NCI-H2196 treated with DMSO at 0.1 percent for 48 hours (cell line): ENCODE results near the gene ASB3.
"Not testable (repeated sequence)": the region's sequence is repeated elsewhere in the genome, so short reads cannot be mapped to it uniquely, and the experiment has no call there.

ENCODE experiments used
- DNase-seq: peaks from one replicate; lab custom pipeline; 2025; ENCODE audit not compliant: unreplicated experiment; lab: John Stamatoyannopoulos, UW

ASB3 gene

GRCh38 chr2:53660886-53661285, 125.9 kb downstream of the ASB3 start:
- no peak for DNase-seq

DNA sequence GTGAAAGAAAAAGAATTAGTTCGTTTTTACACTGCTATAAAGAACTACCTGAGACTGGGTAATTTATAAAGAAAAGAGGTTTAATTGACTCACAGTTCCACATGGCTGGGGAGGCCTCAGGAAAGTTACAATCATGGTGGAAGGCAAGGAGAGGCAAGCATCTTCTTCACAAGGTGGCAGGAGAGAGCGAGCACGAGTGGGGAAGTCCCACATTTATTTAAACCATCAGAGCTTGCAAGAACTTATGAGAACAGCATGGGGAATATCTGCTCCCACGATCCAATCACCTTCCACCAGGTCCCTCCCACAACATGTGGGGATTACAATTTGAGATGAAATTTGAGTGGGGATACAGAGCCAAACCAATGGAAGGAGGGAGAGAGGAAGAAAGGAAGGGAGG, 128.3 kb downstream of the ASB3 start:
- not testable (repeated sequence) for DNase-seq

GRCh38 chr2:53655256-53655655, 131.5 kb downstream of the ASB3 start:
- DNase-seq, result no peak

GRCh38 chr2:53654396-53654795, 132.4 kb downstream of the ASB3 start:
- DNase-seq, result no peak

DNA sequence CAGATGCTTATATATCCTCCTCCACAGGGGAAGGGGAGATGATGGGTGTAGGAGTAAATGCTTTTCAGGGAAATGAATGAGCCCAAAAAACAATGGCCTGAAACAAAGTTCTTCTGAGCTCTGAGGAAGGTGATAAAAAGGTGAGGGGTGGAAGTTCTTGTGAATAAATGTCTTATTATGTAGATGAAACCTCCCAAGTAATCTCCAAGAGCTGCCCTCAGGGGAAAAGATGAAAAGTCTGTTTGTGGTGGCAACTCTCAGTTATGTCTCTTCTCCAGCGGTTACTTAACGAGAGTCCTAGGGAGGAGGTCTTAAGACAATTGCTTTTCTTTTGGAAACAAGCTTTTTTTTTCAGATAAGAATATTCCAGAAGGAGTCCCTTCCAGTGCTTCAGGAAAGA, 134.6 kb downstream of the ASB3 start:
- no peak for DNase-seq

GRCh38 chr2:53646788-53647187, 140.0 kb downstream of the ASB3 start:
- DNase-seq, result no peak

GRCh38 chr2:53641290-53641689, 145.5 kb downstream of the ASB3 start:
- DNase-seq, result no peak

DNA sequence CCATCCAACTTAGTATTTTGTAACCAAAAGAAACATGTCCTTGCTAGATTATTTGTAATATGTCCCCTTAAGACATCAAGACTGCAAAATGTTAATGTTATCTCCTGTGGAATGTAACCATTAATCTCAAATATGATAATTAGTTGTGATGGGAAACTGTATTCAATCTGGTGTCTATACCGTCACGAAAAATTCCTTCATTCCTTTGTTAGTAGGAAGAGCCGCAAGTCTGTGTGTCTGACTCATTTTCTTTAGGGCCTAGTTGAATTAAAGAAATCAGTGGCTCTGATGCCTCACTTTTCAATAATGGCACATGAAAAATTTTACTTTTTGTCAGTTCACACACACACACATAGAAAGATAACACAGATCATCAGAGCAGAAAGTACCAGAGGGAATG, 146.3 kb downstream of the ASB3 start:
- no peak for DNase-seq

DNA sequence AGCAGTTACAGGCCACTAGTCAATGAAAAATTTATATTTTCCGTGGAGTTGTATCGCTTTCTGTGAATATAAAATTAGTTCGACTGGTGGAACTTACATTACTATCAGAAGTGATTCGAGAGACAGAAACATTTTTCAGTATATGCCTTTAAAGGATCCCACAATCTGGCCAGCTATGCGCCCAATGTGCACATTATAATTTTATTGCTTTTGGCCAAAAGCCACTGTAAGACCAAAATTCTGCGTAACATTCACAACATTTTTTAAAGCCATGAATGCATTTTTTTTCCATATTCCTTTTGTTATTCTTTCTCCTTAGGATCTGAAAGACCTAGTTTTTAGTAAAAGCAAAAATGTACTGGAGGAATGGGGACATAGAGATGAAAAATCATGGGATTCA, 150.2 kb downstream of the ASB3 start:
- no peak for DNase-seq

DNA sequence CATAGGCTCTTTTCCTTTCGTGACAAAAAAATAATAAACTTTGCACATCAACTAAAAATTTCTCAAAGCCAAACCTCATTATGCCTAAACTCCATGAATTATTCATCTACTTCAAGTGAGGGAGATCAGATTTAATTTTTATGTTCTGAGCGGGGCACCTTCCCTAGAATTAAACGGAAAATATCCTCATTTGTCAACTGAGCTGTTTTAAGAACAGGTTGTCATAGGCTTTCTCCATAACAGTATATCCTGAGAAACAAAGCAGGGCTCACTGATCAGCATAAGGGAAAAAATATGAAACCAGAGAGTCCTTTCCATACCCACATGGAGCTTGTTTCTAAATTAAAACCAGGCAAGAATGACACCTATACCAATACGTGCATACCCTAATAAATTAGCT, 150.6 kb downstream of the ASB3 start:
- DNase-seq, result no peak

GRCh38 chr2:53635694-53636093, 151.1 kb downstream of the ASB3 start:
- no peak for DNase-seq

DNA sequence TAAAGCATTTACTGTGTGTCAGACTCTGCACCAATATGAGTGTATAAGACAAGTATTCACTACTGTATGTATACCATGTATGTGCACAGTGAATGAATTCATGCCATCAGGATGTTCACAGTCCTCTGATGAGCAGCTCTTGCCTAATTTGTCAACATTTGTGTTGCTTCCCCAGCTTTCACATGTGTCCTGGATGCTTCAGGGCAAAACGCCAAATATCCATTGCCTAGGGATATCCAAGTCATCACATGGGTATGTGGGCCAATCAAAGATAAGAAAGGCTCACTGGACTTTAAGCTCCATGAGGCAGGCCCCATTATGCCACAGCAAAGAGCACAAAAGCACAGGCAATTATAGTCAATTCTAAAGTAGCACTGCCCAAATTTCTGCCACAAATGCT, 153.3 kb downstream of the ASB3 start:
- no peak for DNase-seq

DNA sequence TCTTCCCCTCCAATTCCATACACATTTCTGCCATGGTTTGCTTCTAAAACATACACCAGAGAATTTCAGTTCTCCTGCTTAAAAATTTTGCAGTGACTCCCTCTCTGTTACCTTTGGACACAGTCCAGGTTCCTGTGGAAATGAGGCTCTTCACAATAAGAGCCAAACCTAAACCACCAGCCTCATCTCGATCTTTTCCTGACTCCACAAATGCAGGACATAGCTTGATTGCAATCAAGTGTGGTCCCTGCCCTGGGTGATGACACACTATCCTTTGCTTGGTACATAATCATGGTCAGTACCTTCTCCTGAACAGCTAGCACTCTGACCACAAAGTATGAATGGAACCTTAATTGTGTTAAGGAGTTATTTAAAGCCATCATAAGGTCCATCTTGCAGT, 154.0 kb downstream of the ASB3 start:
- no peak for DNase-seq

- no peak for DNase-seq
Measured at GRCh38 chr2:53632126-53632460, 154.7 kb downstream of the ASB3 start.

GRCh38 chr2:53631313-53632125, 155.2 kb downstream of the ASB3 start:
- DNase-seq, result no peak

- no peak for DNase-seq
Measured at GRCh38 chr2:53630026-53630606, 156.6 kb downstream of the ASB3 start.

- no peak for DNase-seq
Measured at GRCh38 chr2:53629501-53629900, 157.3 kb downstream of the ASB3 start.

- no peak for DNase-seq
Measured at GRCh38 chr2:53629001-53629400, 157.8 kb downstream of the ASB3 start.

GRCh38 chr2:53622141-53622540, 164.6 kb downstream of the ASB3 start:
- no peak for DNase-seq

DNA sequence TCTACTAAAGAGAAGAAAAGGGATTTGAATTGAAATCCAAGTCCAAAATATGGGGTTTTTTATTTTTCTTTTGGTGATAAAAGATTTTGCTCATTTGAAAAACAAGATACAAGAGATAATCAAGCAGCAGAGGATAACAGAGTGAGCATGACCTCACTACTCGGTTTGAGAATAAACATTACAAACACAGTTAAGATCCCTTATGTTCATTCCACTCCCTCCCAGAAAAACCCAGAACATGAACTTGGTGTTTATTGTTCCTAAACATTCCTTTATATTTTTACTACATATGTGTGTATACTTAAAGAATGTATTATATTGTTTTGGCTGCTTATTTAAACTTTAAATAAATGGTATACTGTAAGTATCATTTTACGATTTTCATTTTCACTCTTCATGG, 165.8 kb downstream of the ASB3 start:
- DNase-seq, result no peak
